Suprapubic skin (tissue), 4 donors: ENCODE measurements around the gene UMAD1. TPM values are rescaled to one million over a fixed set of nuclear protein-coding genes. Genes with fewer than 3 reads are reported as not detected.

Experiments
- DNase-seq, 2 donors: peaks; one replicate each; pipeline ENCODE4 v3.0.0-alpha.2; 2019; ENCODE audit warnings: low spot score in 2 of 2
- H3K27ac ChIP-seq: fragments of 200-600 bp; sonication (generic); one replicate; pipeline ENCODE4 v1.5.1; 2019
- H3K27me3 ChIP-seq: fragments of 200-600 bp; sonication (generic); one replicate; pipeline ENCODE4 v1.5.1; 2019
- H3K36me3 ChIP-seq: fragments of 200-600 bp; sonication (generic); one replicate; pipeline ENCODE4 v1.5.1; 2019
- H3K4me1 ChIP-seq: fragments of 200-600 bp; sonication (generic); one replicate; pipeline ENCODE4 v1.5.1; 2019
- H3K4me3 ChIP-seq: fragments of 200-600 bp; sonication (generic); one replicate; pipeline ENCODE4 v1.5.1; 2019; ENCODE audit warnings: mild to moderate bottlenecking
- H3K9me3 ChIP-seq: fragments of 200-600 bp; sonication (generic); one replicate; pipeline ENCODE4 v1.5.1; 2019
- EP300 ChIP-seq: sonication (generic); formaldehyde crosslinking; IDR thresholded peaks from one replicate; pipeline ENCODE4 v1.6.1; 2017; ENCODE audit warnings: antibody characterized with exemption
- POLR2A ChIP-seq, 2 donors: fragments of 450-650 bp; IDR thresholded peaks; one replicate each; pipeline ENCODE4 v1.6.1; 2017; ENCODE audit warnings: antibody characterized with exemption in 2 of 2, mild to moderate bottlenecking in 2 of 2, moderate library complexity in 2 of 2
- POLR2AphosphoS5 ChIP-seq, 3 donors: sonication (generic); formaldehyde crosslinking; IDR thresholded peaks; one replicate each; pipeline ENCODE4 v1.6.1; 2017; ENCODE audit warnings: antibody characterized with exemption in 3 of 3
- WGBS: methylation state at CpG from one replicate; pipeline ENCODE4 v1.1.5; 2018; 5-methylcytosine and 5-hydroxymethylcytosine counted together
- total RNA-seq, 4 donors: library from RNA; depleted of rRNA; stranded (reverse); fragments of >200 nt; gene quantifications; one replicate each; pipeline ENCODE4 v1.1.0, GENCODE V29; 2016
- TF ChIP-seq, protein P1 (sequence below), 2 donors: fragments of 200-600 bp in 1 of 2; fragments of 450-650 bp in 1 of 2; sonication (generic) in 1 of 2; IDR thresholded peaks; one replicate each; pipeline ENCODE4 v1.5.1; 2016 to 2019; ENCODE audit warnings: antibody characterized with exemption in 2 of 2, mild to moderate bottlenecking in 1 of 2, moderate library complexity in 1 of 2

Gene UMAD1
- total RNA-seq, 4 donors from 2014 or later, result 9.3 to 28.9 (median 17.7) TPM

DNA sequence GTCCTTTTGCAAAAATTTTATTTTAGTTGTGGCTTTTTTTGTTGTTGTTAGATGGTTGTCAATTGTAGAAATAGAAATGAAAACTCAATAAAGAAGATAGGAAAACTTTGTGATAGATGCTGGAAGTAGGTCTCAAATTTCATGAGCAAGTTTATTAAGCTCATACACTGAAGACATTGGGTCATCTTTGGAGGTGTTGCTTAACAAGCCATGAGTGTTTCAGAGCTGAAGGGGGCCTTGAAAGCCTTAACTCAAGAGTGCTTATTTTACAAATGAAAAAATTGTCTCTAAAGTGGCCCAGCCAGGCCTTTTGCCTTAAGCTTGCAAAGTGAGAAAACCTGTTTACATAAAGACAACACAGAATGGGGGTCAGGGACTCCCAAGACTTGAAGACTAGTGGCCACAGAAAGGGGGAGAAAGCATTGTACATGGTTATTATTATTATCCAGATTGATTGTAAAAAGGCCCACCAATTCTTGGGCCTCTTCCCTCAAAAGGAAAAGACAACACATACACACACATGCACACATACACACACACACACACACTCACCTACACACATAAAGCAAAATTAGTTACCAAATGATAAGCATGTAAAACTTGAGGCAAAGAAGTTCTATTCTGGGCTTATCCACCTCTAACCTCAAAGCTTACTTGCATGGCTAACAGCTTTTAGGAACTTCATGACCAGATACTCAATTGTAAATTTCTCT, 278.3 kb downstream of the UMAD1 start:
- no peak for DNase-seq
- Histone ChIP-seq H3K27me3 (no peaks in the 10 kb centered on the region), H3K4me1 (no peaks in the 10 kb centered on the region), H3K4me3 (no peak overlapping the region), H3K36me3 (no peaks in the 10 kb centered on the region), H3K9me3 (no peaks in the 10 kb centered on the region), H3K27ac (no peak overlapping the region)
- TF ChIP-seq, protein P1, sequence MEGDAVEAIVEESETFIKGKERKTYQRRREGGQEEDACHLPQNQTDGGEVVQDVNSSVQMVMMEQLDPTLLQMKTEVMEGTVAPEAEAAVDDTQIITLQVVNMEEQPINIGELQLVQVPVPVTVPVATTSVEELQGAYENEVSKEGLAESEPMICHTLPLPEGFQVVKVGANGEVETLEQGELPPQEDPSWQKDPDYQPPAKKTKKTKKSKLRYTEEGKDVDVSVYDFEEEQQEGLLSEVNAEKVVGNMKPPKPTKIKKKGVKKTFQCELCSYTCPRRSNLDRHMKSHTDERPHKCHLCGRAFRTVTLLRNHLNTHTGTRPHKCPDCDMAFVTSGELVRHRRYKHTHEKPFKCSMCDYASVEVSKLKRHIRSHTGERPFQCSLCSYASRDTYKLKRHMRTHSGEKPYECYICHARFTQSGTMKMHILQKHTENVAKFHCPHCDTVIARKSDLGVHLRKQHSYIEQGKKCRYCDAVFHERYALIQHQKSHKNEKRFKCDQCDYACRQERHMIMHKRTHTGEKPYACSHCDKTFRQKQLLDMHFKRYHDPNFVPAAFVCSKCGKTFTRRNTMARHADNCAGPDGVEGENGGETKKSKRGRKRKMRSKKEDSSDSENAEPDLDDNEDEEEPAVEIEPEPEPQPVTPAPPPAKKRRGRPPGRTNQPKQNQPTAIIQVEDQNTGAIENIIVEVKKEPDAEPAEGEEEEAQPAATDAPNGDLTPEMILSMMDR (IDR thresholded peaks at IDR 0.05), result no peak
- TF ChIP-seq POLR2AphosphoS5 (IDR thresholded peaks at IDR 0.05) (no peak), EP300 (no peak), POLR2A (IDR thresholded peaks at IDR 0.05) (no peak)

DNA sequence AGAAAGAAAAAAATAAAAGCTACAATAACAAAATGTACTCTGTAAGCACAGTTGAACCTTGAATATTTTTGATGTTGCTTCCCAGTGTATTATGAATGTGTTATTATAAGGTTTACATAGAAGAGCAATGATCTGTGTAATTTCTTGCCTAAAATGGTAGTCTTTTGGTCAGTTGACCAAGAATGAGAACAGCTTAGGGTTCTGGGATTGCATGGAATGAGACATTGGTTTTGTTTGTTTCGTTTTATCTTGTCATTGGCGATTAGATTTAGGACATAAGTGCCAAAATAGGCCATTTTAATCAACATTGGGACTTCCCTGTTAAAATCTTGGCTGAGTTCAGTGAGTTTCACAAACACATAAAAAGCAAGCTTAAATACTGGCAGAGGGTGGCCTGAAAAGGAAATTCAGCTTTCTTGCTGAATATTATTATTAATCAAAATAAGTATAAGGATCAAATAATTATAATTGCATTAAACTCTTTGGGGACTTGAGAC, 278.9 kb downstream of the UMAD1 start:
- TF ChIP-seq, protein P1 (IDR thresholded peaks at IDR 0.05), result no peak
- TF ChIP-seq POLR2A (IDR thresholded peaks at IDR 0.05), result no peak
- no peak for TF ChIP-seq POLR2AphosphoS5 (IDR thresholded peaks at IDR 0.05)
- TF ChIP-seq EP300, result no peak
- no peak overlapping the region for H3K27ac ChIP-seq
- WGBS, result 70% methylated on average over 2 of the region's 2 CpGs

DNA sequence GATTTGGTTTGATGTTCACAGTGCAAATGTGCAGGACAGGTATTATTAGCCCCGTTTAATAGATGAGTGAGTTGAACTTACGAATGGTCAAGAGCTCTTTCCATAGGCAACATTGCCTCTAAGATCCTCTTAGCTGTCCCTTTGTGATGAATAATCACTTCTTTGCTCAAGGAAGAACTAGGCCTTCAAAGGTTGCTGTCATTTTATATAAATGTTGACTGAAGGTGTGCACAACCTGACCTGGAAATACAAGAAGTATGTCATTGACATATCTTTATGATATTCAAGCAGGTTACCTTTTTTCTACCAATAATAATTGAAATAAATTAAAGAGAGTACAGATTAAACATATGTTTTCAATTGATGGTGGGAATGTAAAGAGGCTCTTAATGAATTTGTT, 279.5 kb downstream of the UMAD1 start:
- H3K36me3 ChIP-seq, result no peaks in the 10 kb centered on the region
- no peak overlapping the region for H3K4me3 ChIP-seq
- H3K9me3 ChIP-seq, result no peaks in the 10 kb centered on the region
- WGBS, result 44% methylated on average over 2 of the region's 2 CpGs
- H3K4me1 ChIP-seq, result no peaks in the 10 kb centered on the region
- H3K27ac ChIP-seq, result no peak overlapping the region
- TF ChIP-seq EP300 (no peak), POLR2A (IDR thresholded peaks at IDR 0.05) (no peak), POLR2AphosphoS5 (IDR thresholded peaks at IDR 0.05) (no peak)
- TF ChIP-seq, protein P1 (IDR thresholded peaks at IDR 0.05), result no peak
- DNase-seq, result no peak
- H3K27me3 ChIP-seq, result no peaks in the 10 kb centered on the region

More for the DNA sequence above, 278.9 kb downstream of the UMAD1 start:
- no peak overlapping the region for H3K4me3 ChIP-seq
- no peaks in the 10 kb centered on the region for H3K27me3 ChIP-seq
- no peaks in the 10 kb centered on the region for H3K4me1 ChIP-seq
- no peaks in the 10 kb centered on the region for H3K36me3 ChIP-seq
- H3K9me3 ChIP-seq, result no peaks in the 10 kb centered on the region
- DNase-seq, result no peak

DNA sequence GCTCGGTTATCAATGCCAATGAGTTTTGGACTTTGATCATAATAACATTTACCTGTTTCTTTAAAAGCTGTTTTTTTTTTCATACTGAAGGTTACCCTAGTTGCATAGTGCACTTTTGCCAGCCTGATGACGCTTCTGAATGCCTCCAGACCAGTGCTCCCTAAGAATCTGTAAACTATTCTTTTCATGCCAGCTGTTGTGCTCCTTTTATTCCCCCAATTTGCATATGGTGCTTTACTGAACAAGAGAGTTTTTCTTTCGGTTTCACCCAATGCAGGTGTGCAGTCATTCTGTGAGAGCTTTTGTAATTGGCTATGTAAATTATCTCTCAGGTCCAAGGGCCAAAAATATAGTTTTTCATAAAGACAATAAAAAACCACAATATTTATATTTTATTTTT, 279.9 kb downstream of the UMAD1 start:
- H3K36me3 ChIP-seq, result no peaks in the 10 kb centered on the region
- no peak for DNase-seq
- no peaks in the 10 kb centered on the region for H3K9me3 ChIP-seq
- no peaks in the 10 kb centered on the region for H3K4me1 ChIP-seq
- no peak overlapping the region for H3K27ac ChIP-seq
- H3K27me3 ChIP-seq, result no peaks in the 10 kb centered on the region
- WGBS, result 49% methylated on average over 3 of the region's 3 CpGs
- no peak overlapping the region for H3K4me3 ChIP-seq
- TF ChIP-seq, protein P1 (IDR thresholded peaks at IDR 0.05), result no peak
- TF ChIP-seq POLR2AphosphoS5 (IDR thresholded peaks at IDR 0.05), result no peak
- no peak for TF ChIP-seq EP300
- no peak for TF ChIP-seq POLR2A (IDR thresholded peaks at IDR 0.05)

DNA sequence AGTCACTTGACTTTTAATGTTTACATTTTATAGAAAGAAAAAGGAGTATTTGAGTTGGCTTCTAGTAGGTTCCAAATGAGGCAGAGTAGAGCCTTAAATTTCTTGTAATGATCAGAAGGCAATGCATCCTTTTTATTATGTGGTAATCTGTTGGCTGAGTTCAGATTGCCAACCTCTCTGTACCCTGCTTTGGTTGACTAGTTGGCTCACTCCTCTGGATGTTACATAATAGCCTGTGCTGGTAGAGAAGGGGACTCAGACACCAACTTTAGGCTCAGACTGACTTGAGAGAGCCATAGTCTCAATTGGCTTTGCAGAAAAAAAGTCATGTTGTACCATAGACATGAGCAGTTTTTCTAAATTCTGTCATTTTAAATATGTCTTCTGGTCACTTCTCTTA, 281.3 kb downstream of the UMAD1 start:
- Histone ChIP-seq H3K4me3 (no peak overlapping the region), H3K27me3 (no peaks in the 10 kb centered on the region), H3K4me1 (no peaks in the 10 kb centered on the region), H3K27ac (no peak overlapping the region), H3K36me3 (no peaks in the 10 kb centered on the region), H3K9me3 (no peaks in the 10 kb centered on the region)
- TF ChIP-seq POLR2AphosphoS5 (IDR thresholded peaks at IDR 0.05) (no peak), EP300 (no peak), POLR2A (IDR thresholded peaks at IDR 0.05) (no peak)
- TF ChIP-seq, protein P1 (IDR thresholded peaks at IDR 0.05), result no peak
- DNase-seq, result no peak
